B cell (primary cell): ENCODE results near the gene RRP15.

Experiments
- EZH2 ChIP-seq: IDR thresholded peaks from 2 replicates; pipeline ENCODE4 v1.6.1; 2012; ENCODE audit warnings: borderline replicate concordance, low read depth, mild to moderate bottlenecking, moderate library complexity, low read length; ENCODE audit not compliant: insufficient read depth, poor library complexity, severe bottlenecking
- TF ChIP-seq, protein P1 (sequence below): fragments of 200-600 bp; IDR thresholded peaks from one replicate; pipeline ENCODE4 v1.8.0; 2022; ENCODE audit warnings: antibody characterized with exemption, mild to moderate bottlenecking

DNA sequence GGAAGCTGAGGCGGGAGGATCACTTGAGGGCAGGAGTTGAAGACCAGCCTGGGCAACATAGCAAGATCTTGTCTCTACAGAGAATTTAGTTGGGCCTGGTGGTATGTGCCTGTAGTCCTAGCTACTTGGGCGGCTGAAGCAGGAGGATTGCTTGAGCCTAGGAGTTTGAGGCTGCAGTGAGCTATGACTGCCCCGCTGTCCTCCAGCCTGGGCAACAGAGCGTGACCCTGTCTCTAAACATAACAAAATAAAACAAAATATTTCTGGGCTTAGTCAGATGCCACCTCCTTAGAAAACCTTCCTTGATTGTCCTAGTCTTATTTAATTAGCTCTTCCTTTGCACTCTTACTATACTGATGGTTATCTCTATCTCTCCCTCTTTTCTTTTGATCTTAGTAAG lies 68.6 kb downstream of the RRP15 start:
- TF ChIP-seq, protein P1, sequence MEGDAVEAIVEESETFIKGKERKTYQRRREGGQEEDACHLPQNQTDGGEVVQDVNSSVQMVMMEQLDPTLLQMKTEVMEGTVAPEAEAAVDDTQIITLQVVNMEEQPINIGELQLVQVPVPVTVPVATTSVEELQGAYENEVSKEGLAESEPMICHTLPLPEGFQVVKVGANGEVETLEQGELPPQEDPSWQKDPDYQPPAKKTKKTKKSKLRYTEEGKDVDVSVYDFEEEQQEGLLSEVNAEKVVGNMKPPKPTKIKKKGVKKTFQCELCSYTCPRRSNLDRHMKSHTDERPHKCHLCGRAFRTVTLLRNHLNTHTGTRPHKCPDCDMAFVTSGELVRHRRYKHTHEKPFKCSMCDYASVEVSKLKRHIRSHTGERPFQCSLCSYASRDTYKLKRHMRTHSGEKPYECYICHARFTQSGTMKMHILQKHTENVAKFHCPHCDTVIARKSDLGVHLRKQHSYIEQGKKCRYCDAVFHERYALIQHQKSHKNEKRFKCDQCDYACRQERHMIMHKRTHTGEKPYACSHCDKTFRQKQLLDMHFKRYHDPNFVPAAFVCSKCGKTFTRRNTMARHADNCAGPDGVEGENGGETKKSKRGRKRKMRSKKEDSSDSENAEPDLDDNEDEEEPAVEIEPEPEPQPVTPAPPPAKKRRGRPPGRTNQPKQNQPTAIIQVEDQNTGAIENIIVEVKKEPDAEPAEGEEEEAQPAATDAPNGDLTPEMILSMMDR: no peak
- no peak for TF ChIP-seq EZH2
